ENCODE data around the gene ASB1.

DNA sequence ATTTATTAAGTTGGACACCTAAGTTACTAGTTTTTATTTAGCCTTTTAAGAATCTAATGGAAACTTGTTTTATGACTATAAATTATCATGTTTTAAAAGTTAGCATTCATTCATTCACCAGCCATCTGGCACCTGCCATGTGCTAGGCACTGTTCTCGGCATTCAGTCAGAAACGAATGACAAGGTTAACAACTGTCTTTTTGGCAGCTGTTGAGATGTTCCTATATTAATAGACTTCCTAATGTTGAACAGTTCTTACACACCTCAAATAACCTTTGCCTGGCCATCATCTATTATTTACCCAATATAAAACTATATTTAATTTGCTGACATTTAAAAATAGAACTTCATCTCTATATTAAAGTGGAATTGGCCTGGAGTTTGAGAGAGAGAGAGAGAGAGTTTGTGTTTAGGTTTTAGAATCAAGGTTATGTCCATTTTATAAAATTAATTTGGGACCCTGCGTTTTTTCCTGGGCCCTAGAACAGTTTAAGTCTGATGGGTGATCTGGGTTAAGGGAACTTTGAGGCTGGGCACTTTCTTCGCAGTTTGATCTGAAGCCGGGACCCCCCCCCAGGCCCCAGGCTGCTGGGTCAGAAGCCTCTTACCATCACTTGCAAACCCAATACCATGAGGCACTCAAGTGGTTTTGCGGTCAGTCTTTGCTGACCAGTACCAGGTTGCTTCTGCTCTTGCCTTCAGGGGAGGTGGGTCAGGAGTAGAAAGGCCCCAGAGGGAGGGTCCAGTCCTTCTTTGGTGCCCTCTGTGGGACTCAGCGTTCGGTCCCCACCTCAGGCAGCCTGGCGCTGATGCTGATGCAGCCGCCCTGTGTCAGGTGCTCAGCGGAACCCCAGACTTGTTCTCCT is 48.3 kb upstream of the ASB1 start:
- TF ChIP-seq POLR2A (IDR thresholded peaks at IDR 0.05) (no peak), EP300 (IDR thresholded peaks at IDR 0.05) (no peak)
